ENCODE measurements around the gene RPH3AL.

The RPH3AL gene

DNA sequence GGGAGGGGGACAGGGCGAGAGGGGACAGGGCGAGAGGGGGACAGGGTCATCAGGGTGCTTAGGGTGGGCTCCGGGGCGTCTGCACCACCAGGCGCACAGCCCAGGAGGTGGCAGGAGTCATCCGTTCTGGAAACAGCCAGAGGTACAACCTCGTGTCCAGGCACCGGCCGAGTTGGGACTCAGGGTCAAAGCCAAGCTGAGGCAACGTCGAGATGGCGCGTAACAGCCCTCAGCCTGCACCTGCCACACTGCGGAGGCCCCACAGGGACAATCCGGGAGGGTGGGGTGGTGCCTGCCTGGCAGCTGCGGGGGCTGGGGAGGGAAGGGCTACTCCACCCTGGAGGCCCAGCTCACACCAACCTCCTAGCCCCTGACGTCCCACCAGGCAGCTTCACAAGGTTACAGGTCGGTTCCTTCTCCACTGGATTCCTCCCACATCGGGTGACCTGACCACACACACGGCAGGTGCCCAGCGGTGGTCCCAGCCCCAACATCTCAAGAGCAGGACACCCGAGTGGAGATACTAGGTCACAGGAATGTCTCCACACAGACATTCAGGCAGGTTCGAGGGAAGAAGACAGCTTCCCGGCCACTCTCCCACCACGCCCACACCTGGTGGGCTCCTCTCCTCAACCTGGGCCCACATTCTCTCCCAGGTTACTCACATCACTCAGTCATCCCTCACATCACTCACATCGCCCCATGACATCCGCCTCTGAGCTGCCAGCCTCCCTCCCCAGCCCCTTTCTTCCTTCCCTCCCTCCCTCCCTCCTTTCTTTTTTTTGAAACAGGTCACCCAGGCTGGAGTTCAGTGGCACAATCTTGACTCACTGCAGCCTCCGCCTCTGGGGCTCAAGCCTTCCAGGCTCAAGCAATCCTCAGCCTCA lies 47.3 kb downstream of the RPH3AL start:
- DNase-seq (ENCODE audit: low read depth, low spot score): no peak

DNA sequence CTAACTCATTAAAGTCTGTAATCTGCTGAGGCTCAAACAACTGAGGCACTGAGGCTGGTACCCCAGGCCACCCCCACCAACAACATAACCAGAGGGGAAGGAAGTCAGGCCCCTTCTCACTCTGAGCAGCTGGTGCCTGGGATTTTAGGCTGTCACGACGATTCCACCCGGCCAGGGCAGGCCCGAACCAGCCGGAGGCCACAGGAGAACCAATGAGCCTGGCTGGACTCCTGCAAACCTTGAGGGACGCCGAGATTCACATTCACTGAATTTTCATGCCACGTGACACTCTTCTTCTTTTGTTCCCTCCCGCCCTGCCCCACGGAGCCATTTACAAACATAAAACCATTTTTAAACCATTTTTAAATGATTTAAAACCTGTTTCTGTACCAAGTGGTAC lies 48.1 kb downstream of the RPH3AL start:
- H3K27ac ChIP-seq: no peak overlapping the region
- DNase-seq (ENCODE audit: low read depth, low spot score): no peak

More for the DNA sequence above, 47.3 kb downstream of the RPH3AL start:
- no peak overlapping the region for H3K27ac ChIP-seq

- no peak overlapping the region for H3K27ac ChIP-seq
- DNase-seq (ENCODE audit: low read depth, low spot score): no peak
Observed at GRCh38 chr17:303168-303567, 49.4 kb downstream of the RPH3AL start.

DNA sequence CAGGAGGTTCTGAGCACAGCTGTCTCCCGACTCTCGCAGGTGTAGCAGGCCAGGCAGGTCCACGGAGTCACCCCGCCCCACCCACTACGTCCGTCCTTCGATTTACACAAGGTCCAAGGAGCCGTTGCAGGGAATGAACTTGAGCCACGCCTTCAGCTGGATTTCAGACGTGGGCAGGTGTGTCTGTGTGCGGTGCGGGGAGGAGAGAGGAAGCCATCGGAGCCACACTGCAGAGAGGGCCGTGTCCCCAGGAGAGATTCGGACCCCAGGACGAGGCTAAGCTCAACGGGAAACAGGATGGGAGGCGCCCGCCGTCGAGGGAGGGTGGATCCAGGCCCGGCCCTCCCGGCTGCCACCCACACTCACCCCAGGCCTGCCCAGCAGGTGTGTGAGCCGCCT lies 50.3 kb downstream of the RPH3AL start:
- no peak overlapping the region for H3K27ac ChIP-seq
- DNase-seq (ENCODE audit: low read depth, low spot score): no peak

DNA sequence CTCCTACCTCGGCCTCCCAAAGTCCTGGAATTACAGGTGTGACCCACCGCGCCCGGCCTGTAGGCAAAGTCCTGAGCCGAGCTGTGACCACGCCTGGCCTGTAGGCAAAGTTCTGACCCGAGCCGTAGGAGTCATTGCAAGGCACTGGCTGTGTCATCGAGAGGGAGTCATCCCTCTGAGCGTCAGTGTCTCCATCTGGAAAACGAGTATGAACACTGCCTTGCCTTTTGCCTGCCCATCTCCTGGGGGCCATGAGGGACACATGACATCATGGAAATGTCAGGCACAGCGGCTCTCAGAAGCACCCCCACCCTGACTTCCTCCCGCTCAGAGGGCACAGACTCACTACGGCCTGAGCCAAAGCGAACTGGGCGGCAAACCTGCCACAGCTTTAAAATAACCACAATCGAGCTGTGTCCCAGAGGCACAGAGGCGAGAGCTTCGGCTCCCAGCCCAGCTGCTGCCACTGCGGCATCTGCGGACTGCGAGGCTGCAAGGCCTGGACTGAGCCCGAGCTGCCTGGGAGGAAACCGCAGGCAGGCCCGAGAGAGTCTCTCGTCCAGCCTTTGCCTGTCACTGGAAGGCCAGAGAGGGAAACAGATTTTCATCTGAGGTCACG lies 50.8 kb downstream of the RPH3AL start:
- DNase-seq (ENCODE audit: low read depth, low spot score): no peak

DNA sequence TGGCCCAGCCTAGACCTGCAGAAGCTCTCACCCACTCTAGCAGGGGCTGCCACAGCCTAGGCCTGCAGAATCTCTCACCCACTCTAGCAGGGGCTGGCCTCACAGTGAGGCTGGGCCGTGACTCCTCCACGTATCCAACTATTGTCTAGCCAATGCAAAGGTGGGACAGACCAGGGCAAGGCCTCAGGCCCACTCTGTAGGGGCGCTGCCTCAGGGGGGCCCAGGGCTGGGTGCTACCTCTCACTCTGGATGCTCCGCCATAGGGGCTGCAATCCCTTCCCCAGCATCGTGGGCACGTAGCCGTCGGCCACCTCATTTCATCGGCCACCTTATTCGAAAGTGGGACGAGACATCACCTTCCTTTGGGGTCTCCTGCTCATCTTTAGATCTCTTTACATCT lies 51.7 kb downstream of the RPH3AL start:
- no peak overlapping the region for H3K27ac ChIP-seq
- DNase-seq (ENCODE audit: low read depth, low spot score): no peak

More for the DNA sequence above, 50.8 kb downstream of the RPH3AL start:
- H3K27ac ChIP-seq: no peak overlapping the region

DNA sequence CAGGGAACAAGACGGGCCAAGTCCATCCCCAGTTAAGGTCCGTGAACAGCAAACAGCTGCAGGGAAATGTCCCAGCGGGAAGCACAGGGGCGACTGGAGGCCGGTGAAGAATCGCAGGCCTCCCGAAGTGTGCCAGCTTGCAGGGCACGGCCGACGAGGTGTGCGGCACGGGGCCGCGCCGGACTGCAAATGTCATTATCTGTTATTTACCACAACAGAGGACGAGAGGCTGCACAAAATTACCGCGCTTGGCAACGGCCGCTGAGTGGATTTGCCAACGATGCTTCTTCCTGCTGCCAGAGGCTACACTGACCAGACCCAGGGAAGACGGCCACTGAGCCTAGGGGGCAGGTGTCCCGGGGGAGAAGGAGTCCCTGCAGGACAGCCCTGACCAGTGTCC lies 53.1 kb downstream of the RPH3AL start:
- no peak for DNase-seq (ENCODE audit: low read depth, low spot score)
- no peak overlapping the region for H3K27ac ChIP-seq

DNA sequence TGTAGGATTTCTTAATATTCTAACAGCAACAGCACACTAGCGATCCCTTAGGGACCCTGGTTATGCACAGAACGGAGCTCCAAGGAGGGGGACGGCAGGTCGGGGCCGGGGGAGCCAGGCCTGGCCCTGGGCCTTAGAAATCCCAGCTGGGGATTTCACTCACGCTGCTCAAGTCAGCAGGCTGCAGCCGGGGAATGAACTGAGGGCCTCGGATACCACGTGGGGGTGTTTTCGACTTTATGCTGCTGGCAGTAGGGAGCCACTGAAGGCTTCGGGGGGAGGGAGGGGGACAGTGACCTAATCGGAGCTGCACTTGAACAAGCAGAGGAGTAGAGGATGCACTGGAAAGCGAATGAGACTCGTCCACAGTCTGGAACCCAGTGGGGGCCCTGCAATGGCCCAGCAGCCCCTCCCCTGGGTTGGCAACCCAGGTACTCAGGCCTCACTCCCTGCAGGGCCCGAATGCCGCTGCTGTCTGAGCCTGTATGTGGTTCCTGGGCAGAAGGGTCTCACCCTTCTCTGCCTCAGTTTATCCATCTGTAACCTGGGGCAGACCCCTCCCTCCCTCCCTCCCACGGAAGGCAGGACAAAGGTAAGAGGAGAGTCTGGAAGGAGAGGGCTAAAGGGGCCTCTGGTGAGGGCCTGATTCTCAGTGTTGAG lies 53.7 kb downstream of the RPH3AL start:
- no peak overlapping the region for H3K27ac ChIP-seq
- DNase-seq (ENCODE audit: low read depth, low spot score): no peak

DNA sequence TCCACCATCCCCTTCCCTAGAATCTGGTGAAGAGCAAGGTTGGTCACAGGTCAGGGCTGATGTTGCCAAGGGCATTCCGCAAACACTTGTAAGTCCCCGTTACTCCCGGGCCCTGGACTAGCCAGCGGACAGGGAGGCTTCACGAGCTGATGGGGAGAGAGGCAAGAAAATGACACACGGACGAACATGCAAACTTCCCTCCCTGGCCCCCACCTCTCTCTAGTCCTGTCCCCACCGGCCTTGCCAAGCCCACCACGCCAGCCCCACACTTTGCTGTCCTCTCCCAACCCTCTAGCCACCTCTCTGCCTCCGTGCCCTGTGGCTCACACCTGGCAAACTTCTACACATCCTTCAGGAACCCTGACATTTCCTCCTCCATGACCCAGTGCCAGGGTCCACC lies 54.8 kb downstream of the RPH3AL start:
- no peak overlapping the region for H3K27ac ChIP-seq
- DNase-seq (ENCODE audit: low read depth, low spot score): no peak

GRCh38 chr17:296906-297690 lies 55.5 kb downstream of the RPH3AL start:
- DNase-seq (ENCODE audit: low read depth, low spot score): no peak
- H3K27ac ChIP-seq: no peak overlapping the region

- no peak overlapping the region for H3K27ac ChIP-seq
- DNase-seq (ENCODE audit: low read depth, low spot score): no peak
Observed at GRCh38 chr17:296379-296778, 56.2 kb downstream of the RPH3AL start.

DNA sequence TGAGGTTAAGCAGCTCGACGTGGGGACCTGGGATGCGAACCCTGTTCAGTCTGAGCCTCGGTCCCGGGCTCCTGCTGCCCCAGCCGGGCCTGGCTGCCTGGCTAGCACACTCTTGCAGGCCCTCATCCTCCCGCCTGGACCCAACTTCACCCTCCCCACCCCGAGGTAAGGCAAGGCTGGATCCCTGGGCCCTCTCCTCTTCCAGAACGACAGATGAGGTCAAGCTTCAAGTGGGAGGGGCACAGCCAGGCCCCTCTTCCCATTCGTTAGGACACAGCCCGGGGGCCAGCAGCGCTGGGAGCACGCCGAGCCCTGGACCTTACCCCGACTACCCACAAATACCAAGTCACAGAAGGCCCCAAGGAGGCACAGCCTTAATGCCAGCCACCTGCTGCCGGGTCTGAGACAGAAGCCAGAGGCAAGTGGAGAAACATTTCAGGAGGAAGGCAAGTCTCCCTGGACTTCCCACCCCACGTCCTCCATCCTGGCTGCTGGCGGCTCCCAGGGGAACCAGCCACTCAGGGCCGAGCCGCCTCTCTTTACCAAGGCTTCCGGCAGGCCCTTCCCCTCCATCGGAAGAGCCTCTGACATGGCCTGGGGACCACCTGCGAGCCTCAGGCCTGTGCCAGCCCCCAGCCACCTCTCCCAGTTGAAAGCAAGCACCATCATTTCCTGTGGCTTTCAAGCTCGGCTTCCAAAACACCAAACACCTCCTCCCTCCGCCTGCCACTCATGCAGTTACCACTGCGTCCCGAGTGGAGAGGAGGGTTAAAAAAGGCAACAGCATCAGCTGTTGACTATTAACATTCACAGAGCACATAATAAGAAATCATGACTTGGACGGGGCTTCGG lies 59.9 kb downstream of the RPH3AL start:
- DNase-seq (ENCODE audit: low read depth, low spot score): no peak
- no peak overlapping the region for H3K27ac ChIP-seq

DNA sequence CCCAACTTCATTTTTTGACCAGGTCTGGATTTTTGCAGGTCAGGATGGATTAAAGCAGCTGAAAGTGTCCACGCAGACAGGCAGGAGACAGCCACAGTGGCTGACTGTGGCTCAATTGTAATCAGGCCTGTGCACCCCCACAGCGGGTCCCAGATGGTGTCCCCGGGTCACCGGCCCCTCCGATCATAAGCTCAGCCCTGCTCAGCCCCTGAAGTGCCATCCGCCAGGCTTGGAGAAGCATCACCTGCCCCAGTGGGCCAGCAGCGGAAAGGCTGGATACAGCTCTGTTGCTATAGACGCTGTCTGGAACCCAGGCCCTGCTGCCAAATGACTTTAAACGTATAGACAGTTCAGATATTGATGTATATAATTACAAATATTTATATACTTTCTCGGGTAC lies 60.6 kb downstream of the RPH3AL start:
- no peak overlapping the region for H3K27ac ChIP-seq
- DNase-seq (ENCODE audit: low read depth, low spot score): no peak

GRCh38 chr17:291587-291986 lies 61.0 kb downstream of the RPH3AL start:
- DNase-seq (ENCODE audit: low read depth, low spot score): no peak
- no peak overlapping the region for H3K27ac ChIP-seq

- DNase-seq (ENCODE audit: low read depth, low spot score): no peak
- H3K27ac ChIP-seq: no peak overlapping the region
Observed at GRCh38 chr17:290626-291025, 62.0 kb downstream of the RPH3AL start.

- H3K27ac ChIP-seq: no peak overlapping the region
- DNase-seq (ENCODE audit: low read depth, low spot score): no peak
Observed at GRCh38 chr17:290121-290521, 62.5 kb downstream of the RPH3AL start.

- DNase-seq (ENCODE audit: low read depth, low spot score): no peak
- no peak overlapping the region for H3K27ac ChIP-seq
Observed at GRCh38 chr17:289409-289808, 63.2 kb downstream of the RPH3AL start.

- no peak overlapping the region for H3K27ac ChIP-seq
- DNase-seq (ENCODE audit: low read depth, low spot score): no peak
Observed at GRCh38 chr17:288802-289356, 63.7 kb downstream of the RPH3AL start.

- no peak for DNase-seq (ENCODE audit: low read depth, low spot score)
- no peak overlapping the region for H3K27ac ChIP-seq
Observed at GRCh38 chr17:286571-286970, 66.0 kb downstream of the RPH3AL start.
